Peyer's patch (tissue), 4 donors: ENCODE measurements around the gene MAP2K5. TPM values are rescaled to one million over a fixed set of nuclear protein-coding genes. Genes with fewer than 3 reads are reported as not detected.

Experiments used
- DNase-seq, 3 donors: peaks; one replicate each; pipeline ENCODE4 v3.0.0-alpha.2; 2017 to 2019
- H3K27ac ChIP-seq, 4 donors: fragments of 200-600 bp; sonication (generic); one replicate each; pipeline ENCODE4 v1.5.1; 2016 to 2019
- H3K27me3 ChIP-seq, 2 donors: fragments of 200-600 bp; sonication (generic); one replicate each; pipeline ENCODE4 v1.5.1; 2019
- H3K36me3 ChIP-seq, 3 donors: fragments of 200-600 bp; sonication (generic); one replicate each; pipeline ENCODE4 v1.5.1; 2016 to 2019
- H3K4me1 ChIP-seq, 4 donors: fragments of 200-600 bp; sonication (generic); one replicate each; pipeline ENCODE4 v1.5.1; 2016 to 2019
- H3K4me3 ChIP-seq, 4 donors: fragments of 200-600 bp; sonication (generic); 1 replicate in 3 of 4; 2 replicates in 1 of 4; pipeline ENCODE4 v1.5.1; 2016 to 2019; ENCODE audit warnings: mild to moderate bottlenecking in 1 of 4
- H3K9me3 ChIP-seq, 4 donors: fragments of 200-600 bp; sonication (generic); one replicate each; pipeline ENCODE4 v1.5.1; 2016 to 2019; ENCODE audit warnings: mild to moderate bottlenecking in 1 of 4
- POLR2A ChIP-seq, 2 donors: fragments of 450-650 bp; IDR thresholded peaks; one replicate each; pipeline ENCODE4 v1.5.1; 2017; ENCODE audit warnings: antibody characterized with exemption in 2 of 2, mild to moderate bottlenecking in 2 of 2, moderate library complexity in 2 of 2
- total RNA-seq, 4 donors: library from RNA; depleted of rRNA; stranded (reverse); fragments of >200 nt; gene quantifications; one replicate each; pipeline ENCODE4 v1.1.0, GENCODE V29; 2016
- TF ChIP-seq, protein P1 (sequence below), 6 experiments: fragments of 450-650 bp in 4 of 6; fragments of 200-600 bp in 2 of 6; sonication (generic) in 1 of 6; IDR thresholded peaks; one replicate each; pipeline ENCODE4 v1.5.1; 2017 to 2019; ENCODE audit warnings: antibody characterized with exemption in 6 of 6, mild to moderate bottlenecking in 3 of 6, moderate library complexity in 1 of 6

The MAP2K5 gene
- total RNA-seq, 4 donors from 2014 or later, result 14.0 to 50.3 (median 21.2) TPM

DNA sequence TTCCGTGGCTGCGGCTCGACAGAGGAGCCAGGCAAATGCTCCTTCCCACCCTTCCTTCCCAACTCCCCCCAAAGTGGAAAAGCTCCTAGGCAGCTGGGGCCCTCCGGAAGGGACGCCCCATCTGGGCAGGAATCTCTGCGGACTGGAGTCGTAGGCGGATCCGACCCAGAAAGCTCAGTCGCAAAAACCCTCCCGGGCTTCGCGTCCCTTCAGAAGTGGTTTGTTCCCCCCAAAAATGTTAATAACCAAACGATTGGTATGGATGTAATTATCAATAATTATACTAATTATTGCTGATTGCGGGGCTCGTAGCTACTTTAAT is 293.6 kb downstream of the MAP2K5 start:
- Histone ChIP-seq H3K27me3 (peaks cover 4 to 39% of the 10 kb centered on the region in 2 donors), H3K27ac (peak overlapping the region in 1 of 4 donors; percentile 25), H3K9me3 (no peaks in the 10 kb centered on the region), H3K36me3 (no peaks in the 10 kb centered on the region), H3K4me3 (peak overlapping the region; percentile 30 to 53 (median 48)), H3K4me1 (peaks cover 6 to 53% (median 31%) of the 10 kb centered on the region in 4 donors)
- TF ChIP-seq, protein P1, sequence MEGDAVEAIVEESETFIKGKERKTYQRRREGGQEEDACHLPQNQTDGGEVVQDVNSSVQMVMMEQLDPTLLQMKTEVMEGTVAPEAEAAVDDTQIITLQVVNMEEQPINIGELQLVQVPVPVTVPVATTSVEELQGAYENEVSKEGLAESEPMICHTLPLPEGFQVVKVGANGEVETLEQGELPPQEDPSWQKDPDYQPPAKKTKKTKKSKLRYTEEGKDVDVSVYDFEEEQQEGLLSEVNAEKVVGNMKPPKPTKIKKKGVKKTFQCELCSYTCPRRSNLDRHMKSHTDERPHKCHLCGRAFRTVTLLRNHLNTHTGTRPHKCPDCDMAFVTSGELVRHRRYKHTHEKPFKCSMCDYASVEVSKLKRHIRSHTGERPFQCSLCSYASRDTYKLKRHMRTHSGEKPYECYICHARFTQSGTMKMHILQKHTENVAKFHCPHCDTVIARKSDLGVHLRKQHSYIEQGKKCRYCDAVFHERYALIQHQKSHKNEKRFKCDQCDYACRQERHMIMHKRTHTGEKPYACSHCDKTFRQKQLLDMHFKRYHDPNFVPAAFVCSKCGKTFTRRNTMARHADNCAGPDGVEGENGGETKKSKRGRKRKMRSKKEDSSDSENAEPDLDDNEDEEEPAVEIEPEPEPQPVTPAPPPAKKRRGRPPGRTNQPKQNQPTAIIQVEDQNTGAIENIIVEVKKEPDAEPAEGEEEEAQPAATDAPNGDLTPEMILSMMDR (IDR thresholded peaks at IDR 0.05), result no peak
- no peak for TF ChIP-seq POLR2A (IDR thresholded peaks at IDR 0.05)
- peak in 1 of 3 donors; percentile 30 for DNase-seq

DNA sequence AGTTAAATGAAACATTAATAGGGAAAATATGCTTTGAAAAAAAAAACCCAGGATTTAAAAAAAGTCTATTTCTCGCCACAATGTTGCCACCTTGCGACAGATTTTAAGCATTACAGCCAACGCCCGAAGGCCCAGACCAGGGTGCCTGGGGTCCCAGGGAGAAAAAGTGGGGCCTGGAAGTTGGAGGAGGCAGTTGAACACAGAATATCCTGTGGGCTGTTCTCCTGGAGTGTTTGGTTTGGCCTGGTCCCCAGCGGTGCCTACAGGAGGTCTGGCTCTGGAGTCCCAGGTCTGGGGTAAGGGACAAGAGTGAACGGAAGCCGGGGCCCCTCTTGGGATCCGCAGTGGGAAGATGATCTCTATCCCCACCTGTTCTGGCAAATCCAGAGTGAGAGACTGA is 294.0 kb downstream of the MAP2K5 start:
- Histone ChIP-seq H3K4me1 (peaks cover 6 to 57% (median 31%) of the 10 kb centered on the region in 4 donors), H3K27ac (no peak overlapping the region), H3K4me3 (peak overlapping the region; percentile 30 to 53 (median 48)), H3K9me3 (no peaks in the 10 kb centered on the region), H3K27me3 (peaks cover 4 to 39% of the 10 kb centered on the region in 2 donors), H3K36me3 (no peaks in the 10 kb centered on the region)
- DNase-seq, result peak; percentile 55 to 82 (median 63)
- TF ChIP-seq POLR2A (IDR thresholded peaks at IDR 0.05), result no peak
- TF ChIP-seq, protein P1 (IDR thresholded peaks at IDR 0.05), result peak; percentile 61 to 88 (median 74)

DNA sequence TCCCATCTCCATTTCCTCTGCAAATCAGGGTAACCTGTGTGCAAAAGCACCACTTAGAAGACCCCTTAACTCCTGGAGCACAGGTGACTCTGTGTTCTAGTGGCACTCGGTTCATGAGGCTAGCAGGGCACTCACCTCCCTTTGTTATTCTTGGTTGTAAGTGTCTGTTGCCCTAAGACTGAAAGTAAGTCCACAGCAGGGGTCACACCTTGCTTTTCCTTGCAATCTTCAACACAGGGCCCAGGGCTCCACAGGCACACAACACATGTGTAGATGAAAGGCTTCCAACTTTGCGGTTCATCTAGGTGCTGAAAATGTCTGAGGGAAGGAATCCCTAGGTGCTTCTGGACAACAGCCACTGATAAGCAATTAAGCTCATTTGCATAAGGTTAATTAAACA is 294.5 kb downstream of the MAP2K5 start:
- Histone ChIP-seq H3K4me1 (peaks cover 6 to 58% (median 31%) of the 10 kb centered on the region in 4 donors), H3K9me3 (no peaks in the 10 kb centered on the region), H3K27me3 (peaks cover 4 to 36% of the 10 kb centered on the region in 2 donors), H3K27ac (no peak overlapping the region), H3K36me3 (no peaks in the 10 kb centered on the region), H3K4me3 (no peak overlapping the region)
- no peak for DNase-seq
- TF ChIP-seq, protein P1 (IDR thresholded peaks at IDR 0.05), result no peak
- no peak for TF ChIP-seq POLR2A (IDR thresholded peaks at IDR 0.05)

DNA sequence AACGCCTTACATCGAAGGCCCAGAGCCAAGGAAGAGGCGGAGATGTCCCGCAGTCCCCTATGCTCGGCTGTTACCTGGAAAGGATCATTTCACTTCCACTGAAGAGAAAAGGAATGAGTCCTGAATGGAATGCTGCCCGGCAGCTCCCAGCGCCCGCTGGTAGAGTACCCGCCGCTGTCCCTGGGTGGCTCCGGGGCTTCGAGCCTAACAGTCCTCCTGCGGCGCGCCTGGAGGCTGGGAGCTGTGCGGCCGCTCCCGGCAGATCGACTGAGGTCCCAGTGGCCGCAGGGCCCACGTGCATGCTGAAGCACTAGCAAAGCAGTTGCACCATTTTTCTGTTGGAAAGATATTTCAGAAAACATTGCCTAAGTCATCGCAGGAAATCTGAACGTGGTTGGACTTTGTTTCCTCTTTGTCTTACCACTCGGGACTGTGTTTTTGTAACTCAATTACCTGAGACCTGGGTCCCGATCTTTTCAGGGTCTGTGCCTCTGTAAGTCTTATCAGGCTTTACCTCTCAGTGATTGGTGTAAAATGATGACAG is 296.4 kb downstream of the MAP2K5 start:
- no peak for TF ChIP-seq POLR2A (IDR thresholded peaks at IDR 0.05)
- TF ChIP-seq, protein P1 (IDR thresholded peaks at IDR 0.05), result peak in 2 of 6 experiments; percentile 9 to 21
- Histone ChIP-seq H3K4me1 (peaks cover 3 to 42% (median 19%) of the 10 kb centered on the region in 4 donors), H3K27ac (peak overlapping the region; percentile 27 to 99 (median 96)), H3K36me3 (no peaks in the 10 kb centered on the region), H3K9me3 (no peaks in the 10 kb centered on the region), H3K27me3 (peaks cover 0 to 19% of the 10 kb centered on the region in 2 donors), H3K4me3 (peak overlapping the region; percentile 42 to 95 (median 86))
- DNase-seq, result peak; percentile 26 to 71 (median 64)

DNA sequence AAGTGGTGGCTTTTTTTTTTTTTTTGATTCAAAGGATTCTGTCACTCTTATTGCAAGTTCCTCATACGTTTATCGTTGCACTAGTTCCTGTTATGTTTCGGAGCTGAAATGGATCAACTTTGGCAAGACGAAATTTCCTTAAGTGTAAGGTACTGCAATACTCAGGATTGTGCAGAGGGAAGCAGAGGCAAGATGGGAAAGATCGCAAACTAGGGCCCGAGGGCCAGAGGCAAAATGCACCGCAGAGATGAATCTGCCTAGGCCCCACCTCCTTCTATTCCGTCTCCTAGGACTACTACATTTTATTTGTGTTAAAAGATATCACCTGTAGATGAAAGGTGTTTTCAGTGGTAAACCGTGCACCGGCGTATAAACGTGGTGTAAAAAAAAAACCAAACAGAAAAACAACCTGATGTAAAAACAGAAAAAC is 297.0 kb downstream of the MAP2K5 start:
- H3K27me3 ChIP-seq, result peaks cover 0 to 15% of the 10 kb centered on the region in 2 donors
- TF ChIP-seq POLR2A (IDR thresholded peaks at IDR 0.05), result no peak
- TF ChIP-seq, protein P1 (IDR thresholded peaks at IDR 0.05), result no peak
- H3K27ac ChIP-seq, result peak overlapping the region; percentile 93 to 99 (median 96)
- peak in 1 of 3 donors; percentile 53 for DNase-seq
- H3K4me3 ChIP-seq, result peak overlapping the region; percentile 69 to 95 (median 86)
- no peaks in the 10 kb centered on the region for H3K36me3 ChIP-seq
- no peaks in the 10 kb centered on the region for H3K9me3 ChIP-seq
- peaks cover 0 to 35% (median 15%) of the 10 kb centered on the region in 4 donors for H3K4me1 ChIP-seq
